GM18868 (cell line): ENCODE measurements around the gene FAM174B.

ENCODE experiments used
- ATAC-seq: cut with Tn5 transposase; IDR thresholded peaks from one replicate; pipeline ENCODE4 v1.9.1; 2021; ENCODE audit warnings: mild to moderate bottlenecking, moderate library complexity; ENCODE audit not compliant: unreplicated experiment

FAM174B gene

DNA sequence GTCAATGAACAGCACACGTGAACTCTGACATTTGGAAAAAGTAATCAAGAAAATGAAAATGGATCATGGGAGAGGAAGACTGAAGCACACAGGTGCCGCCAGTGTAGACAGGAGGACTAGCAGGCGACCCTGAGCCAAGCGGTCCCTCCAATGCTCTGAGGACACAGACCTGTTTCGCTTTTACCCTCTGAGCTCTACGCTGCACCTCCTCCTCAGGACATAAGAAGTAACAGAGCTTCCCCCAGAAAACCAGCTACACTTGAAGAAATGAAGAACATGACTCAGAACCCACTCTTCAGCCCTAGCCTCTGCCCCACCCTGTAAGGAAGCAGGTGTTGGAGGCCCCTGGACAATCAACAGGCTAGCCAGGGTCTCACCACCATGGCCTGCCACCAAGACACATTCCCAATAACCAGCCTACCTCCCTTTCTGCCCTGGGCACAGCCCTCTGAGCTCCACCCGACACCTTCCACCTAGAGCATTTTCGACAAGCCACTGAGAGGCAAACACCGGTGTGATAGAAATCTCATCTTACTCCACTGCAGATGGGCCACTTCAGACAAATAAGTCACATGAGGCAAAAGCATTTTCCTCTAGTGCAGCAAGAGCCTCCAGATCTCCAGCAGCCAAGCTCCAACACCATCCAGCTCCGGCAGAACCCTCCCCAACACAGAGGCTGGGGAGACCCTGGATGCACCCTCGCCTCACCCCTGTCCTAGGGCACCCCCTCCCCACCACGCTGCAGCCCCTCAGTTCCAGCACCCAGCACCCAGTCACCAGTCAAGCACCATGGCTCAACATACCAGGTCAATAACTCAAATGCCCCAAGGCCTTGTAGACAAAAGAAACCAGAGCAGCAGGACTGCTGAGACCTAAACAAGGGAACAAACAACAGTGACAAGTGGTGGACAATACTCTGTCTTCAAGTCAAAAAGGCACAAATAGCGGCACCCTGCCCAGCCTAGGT, 11.4 kb downstream of the FAM174B start:
- peak; percentile 75 for ATAC-seq

DNA sequence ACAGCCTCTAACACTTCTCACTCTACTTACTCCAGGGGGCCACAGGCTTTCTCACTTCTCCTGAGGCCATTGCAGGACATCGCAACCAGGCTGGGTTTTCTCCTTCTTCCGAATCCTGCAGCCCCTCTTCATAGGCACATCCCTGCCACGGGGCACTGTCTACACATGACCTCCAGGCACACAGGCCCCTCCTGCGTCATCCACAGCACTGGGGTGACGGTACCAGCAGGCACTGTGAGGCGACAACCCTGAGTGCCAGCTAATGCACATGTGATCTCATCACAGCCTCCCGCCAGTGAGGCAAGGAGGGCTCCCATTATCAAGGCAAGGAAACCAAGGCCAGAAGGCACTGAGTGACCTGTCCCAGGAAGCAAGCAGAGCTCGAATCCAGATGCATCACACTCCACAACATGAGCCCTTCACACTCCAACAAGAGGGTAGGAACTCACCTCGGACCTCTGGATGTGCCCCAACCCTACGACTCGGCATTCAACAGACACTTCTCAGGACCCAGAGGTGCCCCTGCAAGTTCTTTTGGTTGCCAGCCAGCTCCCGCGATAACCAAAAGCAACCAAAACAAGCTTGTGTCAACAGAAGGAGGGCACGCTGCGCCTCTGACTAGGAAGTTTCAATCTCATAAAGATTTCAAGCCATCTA, 16.7 kb downstream of the FAM174B start:
- no peak for ATAC-seq

DNA sequence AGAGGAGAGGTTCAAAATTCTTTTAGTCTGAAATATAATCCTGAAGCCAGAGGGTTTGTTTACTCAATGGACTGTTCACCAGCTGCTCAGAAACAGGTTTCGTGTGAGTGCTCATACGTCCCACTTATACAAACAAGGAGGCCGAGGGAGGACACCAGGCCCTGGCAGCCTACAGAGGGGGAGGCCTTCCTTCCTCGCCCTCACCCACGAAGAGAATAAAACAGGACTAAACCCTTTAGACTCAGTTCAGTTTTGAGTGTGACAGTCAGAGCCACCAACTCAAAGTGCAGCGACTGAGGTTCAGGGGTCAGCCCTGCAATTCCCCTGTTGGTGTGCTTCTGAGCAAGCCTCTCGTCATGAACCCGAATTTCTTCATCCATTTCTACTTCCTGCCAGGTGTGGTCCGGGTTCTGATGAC, 17.3 kb downstream of the FAM174B start:
- peak; percentile 64 for ATAC-seq

DNA sequence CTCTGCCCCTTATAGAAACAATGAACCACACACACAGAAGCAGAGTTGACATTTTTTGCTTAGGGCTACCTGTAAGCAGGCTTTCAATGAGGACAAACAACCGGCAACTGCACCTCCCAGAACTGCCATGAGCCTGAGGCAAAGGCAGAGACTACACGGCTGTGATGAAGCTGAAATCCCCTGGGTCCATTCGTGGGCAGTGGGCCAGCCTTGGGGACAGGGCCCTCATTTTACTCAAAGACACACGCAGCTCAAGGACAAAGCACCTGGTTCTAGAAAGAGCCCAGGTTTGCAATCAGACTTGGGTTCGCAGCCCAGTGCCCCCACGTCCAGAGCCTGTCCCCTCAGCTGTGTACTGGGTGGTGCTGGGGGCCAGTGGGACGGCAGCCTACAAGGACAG, 17.9 kb downstream of the FAM174B start:
- ATAC-seq = no peak

GRCh38 chr15:92636908-92637481, 18.6 kb downstream of the FAM174B start:
- ATAC-seq = no peak

DNA sequence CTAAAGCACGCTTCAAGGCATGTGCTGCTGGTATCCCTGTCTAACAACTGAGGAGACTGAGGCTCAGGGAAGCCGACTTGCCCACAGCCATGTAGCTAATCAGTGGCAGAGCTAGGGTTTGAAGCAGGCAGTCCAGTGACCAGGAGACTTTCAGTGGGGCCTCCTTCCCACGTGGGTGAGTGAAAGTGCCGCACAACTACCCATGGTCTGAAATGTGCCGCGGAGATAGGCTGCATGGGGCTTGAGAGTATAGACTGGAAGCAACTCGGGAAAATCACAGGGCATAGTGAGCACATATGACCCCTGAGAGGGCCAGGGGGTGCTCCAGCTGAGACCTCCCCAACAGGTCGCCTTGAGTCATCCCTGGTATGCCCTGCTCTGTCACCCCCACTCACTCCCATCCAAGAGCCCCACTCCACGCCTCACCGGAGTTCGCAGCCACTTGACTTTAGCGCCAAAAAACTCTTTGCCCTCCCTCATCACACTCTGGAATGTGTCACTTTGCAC, 19.1 kb downstream of the FAM174B start:
- no peak for ATAC-seq

- no peak for ATAC-seq
Observed at GRCh38 chr15:92634671-92635201, 20.8 kb downstream of the FAM174B start.

GRCh38 chr15:92634060-92634459, 21.5 kb downstream of the FAM174B start:
- ATAC-seq = no peak

DNA sequence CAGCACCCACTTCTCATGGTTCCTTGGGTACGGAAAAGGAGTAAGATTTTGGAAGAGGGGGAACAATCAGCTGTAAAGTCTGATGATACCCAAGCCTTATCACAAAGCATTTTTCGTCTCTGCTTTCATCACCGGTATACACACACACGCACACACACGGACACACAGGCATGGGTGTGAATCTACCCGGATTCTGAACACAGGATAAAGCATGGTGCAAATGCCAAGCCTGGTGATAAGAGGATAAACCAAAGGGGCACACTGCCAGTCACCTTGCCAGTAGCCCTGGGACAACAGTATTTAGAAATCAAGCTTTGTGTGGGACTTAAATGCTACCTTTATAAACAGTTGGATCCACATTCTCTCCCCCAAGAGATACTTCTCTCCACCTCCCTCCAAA, 22.2 kb downstream of the FAM174B start:
- no peak for ATAC-seq

GRCh38 chr15:92633001-92633400, 22.6 kb downstream of the FAM174B start:
- no peak for ATAC-seq

DNA sequence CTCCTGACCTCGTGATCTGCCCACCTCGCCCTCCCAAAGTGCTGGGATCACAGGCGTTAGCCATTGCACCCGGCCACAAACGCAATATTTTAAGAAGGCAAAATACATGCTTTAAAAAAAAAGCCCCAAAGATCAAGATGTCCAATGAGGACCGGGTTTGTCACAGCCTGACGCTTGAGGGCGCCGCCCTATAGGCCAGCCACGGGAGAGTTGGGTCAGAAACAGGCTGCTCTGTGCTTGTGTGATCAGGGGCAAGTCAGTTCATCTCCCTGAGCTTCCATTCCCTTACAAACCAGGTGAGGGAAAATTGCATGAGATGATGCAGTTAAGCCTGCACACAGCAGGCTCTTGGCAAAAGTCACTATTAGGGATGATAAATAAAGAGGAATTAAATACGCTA, 23.9 kb downstream of the FAM174B start:
- ATAC-seq = no peak

DNA sequence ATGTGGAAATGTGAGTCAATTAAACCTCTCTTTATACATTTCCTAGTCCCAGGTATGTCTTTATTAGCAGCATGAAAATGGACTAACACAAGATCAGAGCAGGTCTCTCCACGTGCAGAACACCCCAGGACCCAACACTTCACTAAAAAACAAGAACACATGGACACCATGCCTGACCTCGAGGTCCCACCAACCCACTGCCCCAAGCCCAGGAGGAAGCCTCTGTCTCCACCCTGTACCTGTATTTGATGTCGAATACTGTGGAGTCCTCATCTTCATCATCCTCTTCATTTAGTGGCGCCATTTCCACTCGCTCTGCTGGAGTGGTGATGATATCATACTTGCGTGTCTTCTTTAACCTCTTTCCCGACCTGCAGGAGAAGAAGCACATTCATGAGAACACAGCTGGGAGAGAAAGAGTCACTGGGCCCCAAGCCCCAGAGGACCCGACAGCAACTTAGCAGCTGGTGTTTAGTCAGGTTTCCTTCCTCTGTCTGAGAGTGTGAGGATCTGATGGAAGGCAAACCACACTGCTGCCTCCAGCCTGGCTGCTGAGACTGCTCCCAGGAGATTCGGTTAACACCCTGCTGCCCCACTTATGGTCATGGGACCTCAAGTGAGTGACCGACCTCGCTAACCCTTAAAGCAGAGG, 25.5 kb downstream of the FAM174B start:
- ATAC-seq = no peak

GRCh38 chr15:92629276-92629974, 26.1 kb downstream of the FAM174B start:
- ATAC-seq = peak; percentile 19

DNA sequence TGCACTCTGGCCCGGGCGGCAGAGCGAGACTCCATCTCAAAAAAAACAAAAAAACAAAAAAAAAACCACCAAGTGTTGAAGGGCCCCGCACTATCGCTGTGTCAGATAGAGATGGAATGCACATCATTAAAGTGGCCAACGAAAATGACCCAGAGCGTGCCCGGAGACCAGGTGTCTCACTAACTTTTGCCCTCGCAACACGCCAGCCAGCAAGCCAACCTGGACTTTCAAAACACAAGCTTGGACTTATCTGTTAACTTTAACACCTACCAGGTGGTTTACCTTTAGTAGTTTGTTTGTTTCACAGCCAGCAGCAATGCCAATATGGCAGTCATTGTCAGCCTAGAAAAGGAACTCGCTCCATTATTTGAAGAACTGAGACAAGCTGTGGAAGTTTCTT, 28.6 kb downstream of the FAM174B start:
- ATAC-seq = no peak

DNA sequence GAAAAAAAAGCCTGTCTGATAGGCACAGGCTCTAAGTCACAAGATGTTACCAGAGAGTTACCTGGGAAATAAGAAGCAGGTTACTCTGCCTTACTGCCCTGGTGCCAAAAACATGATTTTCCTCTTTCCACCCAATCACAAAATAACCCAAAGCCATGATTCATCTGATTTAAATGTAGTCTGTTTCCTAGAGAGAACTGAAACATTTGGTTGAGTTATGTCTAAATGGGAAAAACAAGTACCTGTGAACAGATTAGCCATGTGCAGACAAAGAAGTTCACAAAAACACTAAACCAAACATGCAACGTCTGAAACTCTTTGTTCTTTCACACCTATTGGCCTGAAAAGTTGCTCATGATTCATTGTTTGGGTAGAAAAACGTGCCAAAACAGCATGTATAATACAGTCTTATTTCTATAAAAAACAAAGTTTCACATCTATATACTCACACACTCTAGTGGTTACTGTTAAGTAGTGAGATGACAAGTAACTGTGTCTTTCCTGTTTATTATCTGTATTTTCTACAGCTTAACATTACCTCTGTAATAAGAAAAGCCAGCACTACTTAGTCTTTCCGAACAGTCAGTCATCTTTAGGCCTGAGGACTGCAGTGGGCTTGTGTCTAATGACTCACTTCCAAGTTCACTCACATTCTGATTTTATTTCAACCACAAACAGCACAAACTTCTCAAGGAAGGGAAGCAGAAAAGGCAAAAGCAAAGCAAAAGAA, 30.2 kb downstream of the FAM174B start:
- peak; percentile 68 for ATAC-seq

- ATAC-seq = no peak
Observed at GRCh38 chr15:92624401-92624991, 31.1 kb downstream of the FAM174B start.

DNA sequence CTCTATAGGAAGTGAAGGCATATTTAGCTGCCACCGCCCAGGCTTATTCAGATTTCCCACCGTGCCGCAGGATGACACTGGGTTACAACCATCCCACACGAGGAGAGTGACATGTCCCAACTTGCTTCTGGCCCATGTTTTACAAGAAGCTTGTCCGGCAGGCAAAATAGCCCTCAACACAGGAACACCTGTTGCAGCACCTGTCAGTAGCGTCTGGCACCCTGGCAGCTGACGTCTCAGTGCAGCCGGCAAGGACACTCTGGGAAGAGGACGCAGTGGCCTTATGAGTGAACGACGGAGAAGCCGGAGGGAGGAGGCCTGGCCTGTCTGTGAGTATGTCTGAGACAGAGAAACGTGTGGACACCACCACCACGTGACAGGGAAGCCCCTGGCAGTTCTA, 32.1 kb downstream of the FAM174B start:
- ATAC-seq = no peak

DNA sequence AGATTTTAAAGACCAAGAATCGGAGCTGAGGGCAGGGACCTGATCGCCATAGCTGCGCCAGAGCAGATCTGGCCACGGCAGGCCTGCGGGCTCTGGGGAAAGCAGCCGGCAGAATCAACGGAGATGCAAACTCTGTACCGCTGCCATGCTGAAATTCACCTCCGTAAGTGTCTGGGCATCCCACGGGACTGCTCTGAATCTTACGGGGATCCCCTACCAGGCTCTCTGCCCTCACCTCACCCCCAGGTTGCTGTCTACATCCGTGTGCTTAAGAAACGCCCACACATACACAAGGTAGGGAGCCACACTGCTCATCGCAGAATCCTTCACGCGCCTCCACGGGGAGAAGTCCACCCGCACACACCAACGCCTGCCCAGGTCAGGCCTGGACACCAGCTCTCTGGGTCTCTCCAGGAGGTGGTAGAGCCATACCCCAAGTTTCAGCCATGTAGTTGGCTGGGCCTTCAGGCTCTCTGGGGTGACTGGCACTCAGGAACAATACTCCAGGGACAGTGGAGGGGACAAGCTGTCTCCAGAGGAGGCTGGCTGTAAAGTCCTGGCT, 33.5 kb downstream of the FAM174B start:
- peak; percentile 27 for ATAC-seq

- ATAC-seq = no peak
Observed at GRCh38 chr15:92620991-92621390, 34.6 kb downstream of the FAM174B start.
